ENCODE data around the gene IFI27.
"Not testable (repeated sequence)": the region's sequence is repeated elsewhere in the genome, so short reads cannot be mapped to it uniquely, and the experiment has no call there.

The IFI27 gene

GRCh38 chr14:94153750-94154342 lies 43.3 kb downstream of the IFI27 start:
- H3K4me2 ChIP-seq (ENCODE audit: low read depth, low read length, poor library complexity, severe bottlenecking): no peak overlapping the region
- H3K9ac ChIP-seq (ENCODE audit: low read depth, low read length, poor library complexity, severe bottlenecking): no peak overlapping the region
- no peaks in the 10 kb centered on the region for H3K27me3 ChIP-seq (ENCODE audit: insufficient read depth, low read length, poor library complexity, severe bottlenecking)
- H3K79me2 ChIP-seq (ENCODE audit: insufficient read depth, low read length): no peaks in the 10 kb centered on the region
- H2AFZ ChIP-seq (ENCODE audit: low read length): no peak overlapping the region
- H3F3A ChIP-seq (ENCODE audit: low read depth): no peaks in the 10 kb centered on the region
- no peak overlapping the region for H3K4me3 ChIP-seq (ENCODE audit: low read length, poor library complexity, severe bottlenecking)
- H3K9me3 ChIP-seq (ENCODE audit: insufficient read depth, low read depth, low read length): no peaks in the 10 kb centered on the region
- H4K20me1 ChIP-seq (ENCODE audit: insufficient read depth, low read length, poor library complexity, severe bottlenecking): no peaks in the 10 kb centered on the region
- no peaks in the 10 kb centered on the region for H3K9me2 ChIP-seq (replicated peaks; ENCODE audit: low read depth, low read length)
- H3K36me3 ChIP-seq (ENCODE audit: insufficient read depth, low read length): no peaks in the 10 kb centered on the region
- peaks cover 3% of the 10 kb centered on the region for H3K4me1 ChIP-seq (ENCODE audit: insufficient read depth, low read length, poor library complexity, severe bottlenecking)
- no peak for TF ChIP-seq EZH2phosphoT487 (IDR thresholded peaks at IDR 0.05; ENCODE audit: borderline replicate concordance)
- no peak for TF ChIP-seq CTCF (conservative IDR thresholded peaks at IDR 0.05; ENCODE audit: low read length)

GRCh38 chr14:94156143-94156542 lies 45.6 kb downstream of the IFI27 start:
- not testable (repeated sequence) for H3K27me3 ChIP-seq (ENCODE audit: insufficient read depth, low read length, poor library complexity, severe bottlenecking); H3K9ac ChIP-seq (ENCODE audit: low read depth, low read length, poor library complexity, severe bottlenecking); H3K9me2 ChIP-seq (replicated peaks; ENCODE audit: low read depth, low read length); H3K4me2 ChIP-seq (ENCODE audit: low read depth, low read length, poor library complexity, severe bottlenecking); H3K79me2 ChIP-seq (ENCODE audit: insufficient read depth, low read length); H3K9me3 ChIP-seq (ENCODE audit: insufficient read depth, low read depth, low read length); H4K20me1 ChIP-seq (ENCODE audit: insufficient read depth, low read length, poor library complexity, severe bottlenecking); H3K4me1 ChIP-seq (ENCODE audit: insufficient read depth, low read length, poor library complexity, severe bottlenecking); H3K36me3 ChIP-seq (ENCODE audit: insufficient read depth, low read length); H3F3A ChIP-seq (ENCODE audit: low read depth); H3K4me3 ChIP-seq (ENCODE audit: low read length, poor library complexity, severe bottlenecking); H2AFZ ChIP-seq (ENCODE audit: low read length)

GRCh38 chr14:94157197-94157596 lies 46.7 kb downstream of the IFI27 start:
- H3K9me3 ChIP-seq (ENCODE audit: insufficient read depth, low read depth, low read length): no peaks in the 10 kb centered on the region
- TF ChIP-seq CTCF (conservative IDR thresholded peaks at IDR 0.05; ENCODE audit: low read length): no peak
- no peak for TF ChIP-seq EZH2phosphoT487 (IDR thresholded peaks at IDR 0.05; ENCODE audit: borderline replicate concordance)
- H3K36me3 ChIP-seq (ENCODE audit: insufficient read depth, low read length): no peaks in the 10 kb centered on the region
- H3K9ac ChIP-seq (ENCODE audit: low read depth, low read length, poor library complexity, severe bottlenecking): no peak overlapping the region
- H3K79me2 ChIP-seq (ENCODE audit: insufficient read depth, low read length): no peaks in the 10 kb centered on the region
- no peak overlapping the region for H3K4me2 ChIP-seq (ENCODE audit: low read depth, low read length, poor library complexity, severe bottlenecking)
- H3K9me2 ChIP-seq (replicated peaks; ENCODE audit: low read depth, low read length): no peaks in the 10 kb centered on the region
- H3K4me3 ChIP-seq (ENCODE audit: low read length, poor library complexity, severe bottlenecking): no peak overlapping the region
- peaks cover 6% of the 10 kb centered on the region for H3K4me1 ChIP-seq (ENCODE audit: insufficient read depth, low read length, poor library complexity, severe bottlenecking)
- no peaks in the 10 kb centered on the region for H3K27me3 ChIP-seq (ENCODE audit: insufficient read depth, low read length, poor library complexity, severe bottlenecking)
- no peaks in the 10 kb centered on the region for H4K20me1 ChIP-seq (ENCODE audit: insufficient read depth, low read length, poor library complexity, severe bottlenecking)
- H3F3A ChIP-seq (ENCODE audit: low read depth): no peaks in the 10 kb centered on the region
- H2AFZ ChIP-seq (ENCODE audit: low read length): no peak overlapping the region

DNA sequence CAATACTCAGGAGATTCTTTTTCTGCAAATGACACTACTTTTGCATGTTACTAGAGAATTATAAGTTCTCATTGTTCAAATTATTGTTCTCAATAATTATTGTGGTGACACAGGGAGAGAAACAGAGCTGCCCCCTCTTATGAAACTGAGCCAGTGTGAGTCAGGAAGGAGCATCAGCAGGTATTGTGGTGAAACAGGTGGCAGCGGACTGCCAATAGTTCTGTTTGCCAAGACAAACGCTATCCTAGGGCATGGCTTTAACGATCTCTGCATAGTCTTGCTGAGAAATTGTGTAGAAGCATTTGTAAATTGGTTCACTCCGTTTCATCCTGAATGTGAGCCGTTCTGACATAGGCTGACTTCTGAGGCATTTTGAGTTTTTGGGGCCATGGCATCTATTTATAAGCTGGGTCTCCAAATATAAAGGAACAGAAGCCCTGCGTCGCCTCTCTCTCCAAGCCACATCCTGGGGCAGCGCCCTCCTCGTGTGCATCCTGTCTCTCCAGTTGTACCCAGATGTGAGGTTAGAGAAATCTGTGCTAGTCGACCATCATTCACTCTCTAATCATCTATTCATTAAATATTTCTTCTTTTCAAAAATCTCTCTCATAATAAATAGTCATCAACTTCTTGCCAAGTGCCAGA lies 47.8 kb downstream of the IFI27 start:
- no peaks in the 10 kb centered on the region for H3K79me2 ChIP-seq (ENCODE audit: insufficient read depth, low read length)
- H3F3A ChIP-seq (ENCODE audit: low read depth): no peaks in the 10 kb centered on the region
- H3K4me1 ChIP-seq (ENCODE audit: insufficient read depth, low read length, poor library complexity, severe bottlenecking): peaks cover 7% of the 10 kb centered on the region
- H3K9me2 ChIP-seq (replicated peaks; ENCODE audit: low read depth, low read length): no peaks in the 10 kb centered on the region
- H3K9ac ChIP-seq (ENCODE audit: low read depth, low read length, poor library complexity, severe bottlenecking): no peak overlapping the region
- no peaks in the 10 kb centered on the region for H3K27me3 ChIP-seq (ENCODE audit: insufficient read depth, low read length, poor library complexity, severe bottlenecking)
- H3K36me3 ChIP-seq (ENCODE audit: insufficient read depth, low read length): no peaks in the 10 kb centered on the region
- no peak overlapping the region for H3K4me2 ChIP-seq (ENCODE audit: low read depth, low read length, poor library complexity, severe bottlenecking)
- no peaks in the 10 kb centered on the region for H4K20me1 ChIP-seq (ENCODE audit: insufficient read depth, low read length, poor library complexity, severe bottlenecking)
- H3K9me3 ChIP-seq (ENCODE audit: insufficient read depth, low read depth, low read length): no peaks in the 10 kb centered on the region
- H3K4me3 ChIP-seq (ENCODE audit: low read length, poor library complexity, severe bottlenecking): no peak overlapping the region
- TF ChIP-seq CTCF (conservative IDR thresholded peaks at IDR 0.05; ENCODE audit: low read length): no peak
- TF ChIP-seq EZH2phosphoT487 (IDR thresholded peaks at IDR 0.05; ENCODE audit: borderline replicate concordance): no peak
- H2AFZ ChIP-seq (ENCODE audit: low read length): no peak overlapping the region
